ENCODE data around the gene LRRN4CL.

The LRRN4CL gene

GRCh38 chr11:62687508-62688396 is 1.6 kb downstream of the LRRN4CL start:
- Histone ChIP-seq H2AFZ (ENCODE audit: low read length) (no peak overlapping the region), H4K20me1 (ENCODE audit: insufficient read depth, low read length) (no peaks in the 10 kb centered on the region), H3F3A (ENCODE audit: insufficient read depth, low read length) (no peaks in the 10 kb centered on the region), H3K9ac (ENCODE audit: low read length) (no peak overlapping the region), H3K79me2 (ENCODE audit: low read length) (no peaks in the 10 kb centered on the region), H3K4me1 (ENCODE audit: low read length) (no peaks in the 10 kb centered on the region), H3K9me2 (replicated peaks; ENCODE audit: insufficient read depth, low read length) (no peaks in the 10 kb centered on the region), H3K27ac (ENCODE audit: low read length) (no peak overlapping the region), H3K9me3 (replicated peaks; ENCODE audit: insufficient read depth, low read length) (no peaks in the 10 kb centered on the region), H3K27me3 (replicated peaks; ENCODE audit: insufficient read depth, low read length) (no peaks in the 10 kb centered on the region), H3K4me3 (ENCODE audit: low read length) (no peak overlapping the region), H3K36me3 (replicated peaks; ENCODE audit: insufficient read depth, low read length) (no peaks in the 10 kb centered on the region), H3K4me2 (ENCODE audit: low read depth, low read length) (no peak overlapping the region)
- TF ChIP-seq EZH2phosphoT487 (IDR thresholded peaks at IDR 0.05; ENCODE audit: low read length): no peak
- TF ChIP-seq CTCF (IDR thresholded peaks at IDR 0.05; ENCODE audit: low read length): no peak
- TF ChIP-seq EZH2 (optimal IDR thresholded peaks at IDR 0.05; ENCODE audit: low read depth, low read length): no peak
- no peak for DNase-seq

GRCh38 chr11:62682518-62682917 is 6.8 kb downstream of the LRRN4CL start:
- Histone ChIP-seq H3K9me2 (replicated peaks; ENCODE audit: insufficient read depth, low read length) (no peaks in the 10 kb centered on the region), H3K9ac (ENCODE audit: low read length) (no peak overlapping the region), H3K27ac (ENCODE audit: low read length) (no peak overlapping the region), H3K9me3 (replicated peaks; ENCODE audit: insufficient read depth, low read length) (no peaks in the 10 kb centered on the region), H3K4me3 (ENCODE audit: low read length) (no peak overlapping the region), H4K20me1 (ENCODE audit: insufficient read depth, low read length) (no peaks in the 10 kb centered on the region), H3F3A (ENCODE audit: insufficient read depth, low read length) (0 out of 2 replicates have a peak, but pooled peaks cover 3% of the 10 kb centered on the region), H3K4me2 (ENCODE audit: low read depth, low read length) (no peak overlapping the region), H3K27me3 (replicated peaks; ENCODE audit: insufficient read depth, low read length) (no peaks in the 10 kb centered on the region), H2AFZ (ENCODE audit: low read length) (no peak overlapping the region), H3K4me1 (ENCODE audit: low read length) (peaks cover 7% of the 10 kb centered on the region; the same call in 1 of the 2 replicates), H3K79me2 (ENCODE audit: low read length) (peaks cover 17% of the 10 kb centered on the region), H3K36me3 (replicated peaks; ENCODE audit: insufficient read depth, low read length) (no peaks in the 10 kb centered on the region)
- TF ChIP-seq EZH2 (optimal IDR thresholded peaks at IDR 0.05; ENCODE audit: low read depth, low read length): no peak
- no peak for TF ChIP-seq CTCF (IDR thresholded peaks at IDR 0.05; ENCODE audit: low read length)
- TF ChIP-seq EZH2phosphoT487 (IDR thresholded peaks at IDR 0.05; ENCODE audit: low read length): no peak
- DNase-seq: no peak

GRCh38 chr11:62680825-62681240 is 8.5 kb downstream of the LRRN4CL start:
- H3F3A ChIP-seq (ENCODE audit: insufficient read depth, low read length): peaks cover 10% of the 10 kb centered on the region; the same call in 1 of the 2 replicates
- no peaks in the 10 kb centered on the region for H3K27me3 ChIP-seq (replicated peaks; ENCODE audit: insufficient read depth, low read length)
- no peaks in the 10 kb centered on the region for H4K20me1 ChIP-seq (ENCODE audit: insufficient read depth, low read length)
- peak; percentile 77 for DNase-seq
- peaks cover 10% of the 10 kb centered on the region; the same call in 1 of the 2 replicates for H3K4me1 ChIP-seq (ENCODE audit: low read length)
- H3K9me3 ChIP-seq (replicated peaks; ENCODE audit: insufficient read depth, low read length): no peaks in the 10 kb centered on the region
- H3K79me2 ChIP-seq (ENCODE audit: low read length): peaks cover 28% of the 10 kb centered on the region
- H3K9me2 ChIP-seq (replicated peaks; ENCODE audit: insufficient read depth, low read length): no peaks in the 10 kb centered on the region
- H3K9ac ChIP-seq (ENCODE audit: low read length): no peak overlapping the region
- peak overlapping the region; percentile 17; the same call in 1 of the 2 replicates for H3K4me2 ChIP-seq (ENCODE audit: low read depth, low read length)
- H3K4me3 ChIP-seq (ENCODE audit: low read length): no peak overlapping the region
- H3K27ac ChIP-seq (ENCODE audit: low read length): no peak overlapping the region
- peak overlapping the region; percentile 52 for H2AFZ ChIP-seq (ENCODE audit: low read length)
- H3K36me3 ChIP-seq (replicated peaks; ENCODE audit: insufficient read depth, low read length): no peaks in the 10 kb centered on the region; the same call in 1 of the 2 replicates
- TF ChIP-seq EZH2 (optimal IDR thresholded peaks at IDR 0.05; ENCODE audit: low read depth, low read length) (no peak), CTCF (IDR thresholded peaks at IDR 0.05; ENCODE audit: low read length) (peak; percentile 71)

All from MM.1S (cell line).